Measurements from ENCODE around the gene IL11.
"Not testable (repeated sequence)": the region's sequence is repeated elsewhere in the genome, so short reads cannot be mapped to it uniquely, and the experiment has no call there.

The IL11 gene

GRCh38 chr19:55370305-55370988 is at the start of gene IL11:
Gene IL11, minus strand, starts transcription at chr19:55370463. Its CDS starts 153 bp downstream, at chr19:55370310.
- DNase-seq, result no peak

GRCh38 chr19:55419624-55420236 is 49.5 kb upstream of the IL11 start:
- DNase-seq, result no peak

- no peak for DNase-seq
These were observed 48.8 kb upstream of the IL11 start for GRCh38 chr19:55419103-55419502.

GRCh38 chr19:55418185-55418584 is 47.9 kb upstream of the IL11 start:
- DNase-seq, result peak; percentile 62

- no peak for DNase-seq
These were observed 39.9 kb upstream of the IL11 start for GRCh38 chr19:55410168-55410567.

GRCh38 chr19:55409179-55409578 is 38.9 kb upstream of the IL11 start:
- DNase-seq, result not testable (repeated sequence)

- no peak for DNase-seq
These were observed 38.2 kb upstream of the IL11 start for GRCh38 chr19:55408533-55408872.

- DNase-seq, result peak; percentile 97
These were observed 37.7 kb upstream of the IL11 start for GRCh38 chr19:55407800-55408532.

GRCh38 chr19:55407550-55407799 is 37.2 kb upstream of the IL11 start, which contains the start of gene UBE2S:
Gene UBE2S, minus strand, starts transcription at chr19:55407788. Its CDS starts 199 bp downstream, at chr19:55407589.
- not testable (repeated sequence) for DNase-seq

GRCh38 chr19:55406826-55407549 is 36.7 kb upstream of the IL11 start:
- DNase-seq, result peak; percentile 32

GRCh38 chr19:55406091-55406825 is 36.0 kb upstream of the IL11 start:
- DNase-seq, result no peak

GRCh38 chr19:55405638-55406037 is 35.4 kb upstream of the IL11 start:
- no peak for DNase-seq

GRCh38 chr19:55402509-55402908 is 32.2 kb upstream of the IL11 start:
- DNase-seq, result no peak

GRCh38 chr19:55401390-55401789 is 31.1 kb upstream of the IL11 start:
- not testable (repeated sequence) for DNase-seq

- DNase-seq, result no peak
These were observed 30.2 kb upstream of the IL11 start for GRCh38 chr19:55400281-55401087.

- DNase-seq, result no peak
These were observed 28.1 kb upstream of the IL11 start for GRCh38 chr19:55398200-55398925.

- DNase-seq, result no peak
These were observed 22.8 kb upstream of the IL11 start for GRCh38 chr19:55392820-55393761.

- DNase-seq, result no peak
These were observed 21.7 kb upstream of the IL11 start for GRCh38 chr19:55391702-55392615.

- no peak for DNase-seq
These were observed 21.0 kb upstream of the IL11 start for GRCh38 chr19:55391191-55391670.
